BE2C (cell line): Measurements from ENCODE around the gene MYO18B.

ENCODE experiments used
- DNase-seq: peaks from one replicate; pipeline ENCODE4 v3.0.0-alpha.2; 2020
- H3K27me3 ChIP-seq: fragments of 250-450 bp; sonication (Bioruptor Pico); 2 replicates; pipeline ENCODE4 v1.5.1; 2020; ENCODE audit warnings: mild to moderate bottlenecking
- H3K36me3 ChIP-seq: fragments of 250-450 bp; sonication (Bioruptor Pico); 2 replicates; pipeline ENCODE4 v1.5.1; 2020; ENCODE audit warnings: mild to moderate bottlenecking
- H3K4me1 ChIP-seq: fragments of 250-450 bp; sonication (Bioruptor Pico); 2 replicates; pipeline ENCODE4 v1.5.1; 2020
- H3K4me3 ChIP-seq: 2 replicates; pipeline ENCODE4 v1.5.1; 2011; ENCODE audit warnings: low read depth, low read length
- H3K9me3 ChIP-seq: fragments of 250-450 bp; sonication (Bioruptor Pico); 2 replicates; pipeline ENCODE4 v1.5.1; 2020
- CTCF ChIP-seq: IDR thresholded peaks from 2 replicates; pipeline ENCODE4 v1.5.1; 2012; ENCODE audit warnings: mild to moderate bottlenecking, low read depth, low read length

The MYO18B gene

DNA sequence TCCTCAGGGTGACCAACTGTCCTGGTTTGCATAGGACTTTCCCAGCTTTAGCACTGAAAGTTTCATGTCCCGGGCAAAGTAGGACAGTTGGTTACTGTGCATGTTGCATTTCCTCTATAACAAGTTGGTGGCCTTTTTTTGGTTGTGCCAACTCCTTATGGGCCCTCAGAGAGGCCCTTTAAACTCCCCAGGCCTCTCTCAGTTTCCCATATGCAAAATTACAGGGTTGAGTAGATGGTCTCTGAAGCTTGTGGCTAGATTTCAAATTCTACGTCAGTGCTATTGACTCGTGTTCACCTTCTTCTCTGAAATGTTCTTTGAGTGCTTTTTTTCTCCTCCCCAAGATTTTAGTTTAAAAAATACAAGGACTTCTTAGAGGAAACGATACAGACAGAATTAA, 92.5 kb downstream of the MYO18B start:
- TF ChIP-seq CTCF = no peak
- Histone ChIP-seq H3K36me3 (no peaks in the 10 kb centered on the region), H3K4me1 (no peaks in the 10 kb centered on the region), H3K4me3 (no peak overlapping the region), H3K27me3 (no peaks in the 10 kb centered on the region), H3K9me3 (no peaks in the 10 kb centered on the region)
- DNase-seq = no peak

DNA sequence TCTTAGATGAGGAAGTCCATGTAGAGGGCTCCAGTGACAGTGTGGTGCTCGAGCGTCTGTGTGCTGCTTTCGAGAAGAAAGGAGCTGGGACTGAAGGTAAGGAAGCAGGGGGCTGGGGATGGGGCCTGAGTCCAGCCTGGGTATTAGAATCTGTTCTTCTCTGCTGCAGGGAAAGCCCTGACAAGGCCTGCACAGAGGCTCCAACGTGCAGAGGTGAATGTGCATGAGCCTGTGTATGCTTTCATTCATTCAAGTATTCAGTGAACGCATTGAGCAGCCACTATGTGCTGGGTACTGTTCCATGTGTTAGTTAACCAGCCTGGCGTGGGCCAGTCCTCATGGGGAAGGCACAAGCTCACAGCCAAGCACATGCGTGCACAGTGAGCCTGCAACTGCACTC, 93.4 kb downstream of the MYO18B start:
- peaks cover 3% of the 10 kb centered on the region; the same call in 1 of the 2 replicates for H3K4me1 ChIP-seq
- no peak for DNase-seq
- no peak overlapping the region for H3K4me3 ChIP-seq
- no peaks in the 10 kb centered on the region for H3K27me3 ChIP-seq
- no peaks in the 10 kb centered on the region for H3K9me3 ChIP-seq
- no peak for TF ChIP-seq CTCF
- H3K36me3 ChIP-seq = no peaks in the 10 kb centered on the region

DNA sequence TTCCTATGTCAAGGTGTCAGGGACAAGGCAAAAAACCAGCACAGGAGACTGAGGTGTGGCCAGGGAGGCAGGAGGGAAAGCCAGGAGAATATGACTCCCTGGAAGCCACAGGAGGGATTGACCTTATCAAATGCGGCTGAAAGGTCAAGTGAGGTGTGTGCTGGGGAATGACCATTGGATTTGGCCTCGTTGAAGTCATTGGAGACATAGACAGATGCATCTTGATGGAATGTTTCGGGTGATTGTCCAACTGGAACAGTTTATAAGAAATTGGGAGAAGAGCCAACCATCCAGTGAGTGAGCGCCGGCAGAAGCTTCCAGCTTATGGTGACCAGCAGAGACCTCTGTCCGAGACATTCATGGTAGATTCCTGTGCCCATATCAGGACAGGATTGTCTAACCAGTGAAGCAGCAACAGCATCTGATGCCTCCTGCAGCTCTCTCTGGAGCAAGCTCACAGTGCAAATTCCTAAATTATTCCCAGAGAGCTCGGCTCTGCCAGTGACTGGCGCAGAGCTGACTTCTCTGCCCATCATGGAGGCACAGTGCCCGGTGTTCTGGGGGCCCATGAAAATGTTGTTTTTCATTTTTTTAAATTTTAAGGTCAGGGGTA, 95.4 kb downstream of the MYO18B start:
- Histone ChIP-seq H3K4me3 (no peak overlapping the region), H3K9me3 (no peaks in the 10 kb centered on the region), H3K36me3 (no peaks in the 10 kb centered on the region), H3K27me3 (no peaks in the 10 kb centered on the region), H3K4me1 (peaks cover 3% of the 10 kb centered on the region; the same call in 1 of the 2 replicates)
- TF ChIP-seq CTCF = no peak
- DNase-seq = no peak

DNA sequence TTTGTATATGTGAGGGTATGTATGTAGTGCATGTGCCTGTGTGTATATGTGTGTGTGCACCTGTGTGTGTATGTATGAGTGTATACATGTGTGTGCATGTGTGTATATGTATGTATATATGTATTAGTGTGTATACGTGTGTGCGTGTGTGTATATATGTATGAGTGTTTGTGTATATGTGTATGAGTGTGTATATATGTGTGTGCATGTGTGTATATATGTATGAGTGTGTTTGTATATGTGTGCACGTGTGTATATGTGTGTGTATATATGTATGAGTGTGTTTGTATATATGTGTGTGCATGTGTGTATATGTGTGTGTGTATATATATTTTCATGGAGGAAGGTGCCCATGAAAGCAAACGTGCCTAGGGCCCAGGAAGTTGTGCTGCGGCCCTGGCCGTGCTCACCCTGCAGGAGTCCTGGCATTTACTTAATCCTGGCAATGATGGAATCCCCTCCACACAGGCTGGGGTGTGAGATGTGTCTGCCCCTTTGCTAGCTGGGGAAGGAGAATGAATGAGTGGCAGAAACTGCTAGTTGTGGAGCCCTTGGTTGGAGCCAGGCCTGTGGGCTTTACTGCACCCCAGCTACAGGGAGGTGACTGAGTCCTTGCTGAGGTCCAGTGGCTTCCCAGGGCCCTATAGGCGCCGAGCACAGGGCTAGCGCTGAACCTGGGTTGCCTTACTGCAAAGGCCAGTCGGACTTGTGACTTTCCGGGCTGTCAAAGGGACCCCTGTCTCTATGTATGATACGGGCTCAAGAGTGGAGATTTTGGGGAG, 97.2 kb downstream of the MYO18B start:
- DNase-seq = no peak
- Histone ChIP-seq H3K9me3 (no peaks in the 10 kb centered on the region), H3K36me3 (no peaks in the 10 kb centered on the region), H3K4me3 (no peak overlapping the region), H3K4me1 (peaks cover 3% of the 10 kb centered on the region; the same call in 1 of the 2 replicates), H3K27me3 (no peaks in the 10 kb centered on the region)
- no peak for TF ChIP-seq CTCF

DNA sequence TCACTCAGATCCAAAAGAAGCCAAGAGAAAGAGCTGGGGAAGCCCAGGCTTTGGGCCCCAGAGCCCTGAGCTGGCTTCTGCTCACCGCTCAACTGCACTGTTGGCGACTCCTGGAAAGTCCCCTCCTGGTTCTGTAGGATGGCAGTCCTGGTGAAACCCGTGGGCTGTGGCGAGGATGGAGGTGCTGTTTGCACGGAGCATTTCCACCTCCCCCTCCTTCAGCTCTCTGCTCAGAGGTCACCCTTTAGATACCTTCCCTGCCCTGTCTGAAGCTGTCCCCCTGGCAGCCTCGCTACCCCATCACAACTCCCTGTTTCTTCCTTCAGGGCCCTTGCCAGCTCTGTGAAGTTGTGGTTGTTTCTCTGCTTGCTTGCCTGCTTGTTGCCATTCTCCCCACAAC, 97.8 kb downstream of the MYO18B start:
- no peaks in the 10 kb centered on the region for H3K27me3 ChIP-seq
- H3K4me1 ChIP-seq = peaks cover 3% of the 10 kb centered on the region; the same call in 1 of the 2 replicates
- H3K4me3 ChIP-seq = no peak overlapping the region
- DNase-seq = no peak
- no peak for TF ChIP-seq CTCF
- no peaks in the 10 kb centered on the region for H3K9me3 ChIP-seq
- no peaks in the 10 kb centered on the region for H3K36me3 ChIP-seq

DNA sequence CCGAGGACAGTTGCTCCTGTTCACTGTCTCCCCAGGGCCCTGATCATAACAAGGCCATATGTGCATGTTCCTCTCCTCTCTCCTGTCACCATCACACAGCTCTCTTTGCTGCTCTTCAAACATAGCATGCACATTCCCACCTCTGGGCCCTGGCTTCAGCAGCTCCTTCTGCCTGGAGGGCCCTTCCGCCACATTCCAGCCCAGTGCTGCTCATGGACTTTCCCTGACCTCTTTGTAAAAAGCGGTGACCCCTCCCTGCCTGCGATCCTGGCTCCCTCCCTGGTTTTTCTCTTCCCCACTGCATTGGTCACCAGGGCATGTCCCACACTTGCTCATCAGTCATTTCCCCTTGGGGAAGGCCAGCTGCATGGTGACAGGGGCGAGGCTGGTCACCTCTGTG, 98.2 kb downstream of the MYO18B start:
- no peaks in the 10 kb centered on the region for H3K27me3 ChIP-seq
- H3K4me1 ChIP-seq = peaks cover 3% of the 10 kb centered on the region; the same call in 1 of the 2 replicates
- H3K9me3 ChIP-seq = no peaks in the 10 kb centered on the region
- no peak overlapping the region for H3K4me3 ChIP-seq
- TF ChIP-seq CTCF = no peak
- H3K36me3 ChIP-seq = no peaks in the 10 kb centered on the region
- DNase-seq = no peak
